Inferior parietal cortex (tissue), 1 donor: ENCODE results near the gene CCDC34.
A peak's percentile ranks its signal among the peaks of the same experiment; 100 is the strongest.
"Not testable (repeated sequence)": the region's sequence is repeated elsewhere in the genome, so short reads cannot be mapped to it uniquely, and the experiment has no call there.

Experiments
- DNase-seq: peaks from one replicate; pipeline ENCODE4 v3.0.0-alpha.2; 2016; ENCODE audit errors: extremely low spot score

Gene CCDC34

DNA sequence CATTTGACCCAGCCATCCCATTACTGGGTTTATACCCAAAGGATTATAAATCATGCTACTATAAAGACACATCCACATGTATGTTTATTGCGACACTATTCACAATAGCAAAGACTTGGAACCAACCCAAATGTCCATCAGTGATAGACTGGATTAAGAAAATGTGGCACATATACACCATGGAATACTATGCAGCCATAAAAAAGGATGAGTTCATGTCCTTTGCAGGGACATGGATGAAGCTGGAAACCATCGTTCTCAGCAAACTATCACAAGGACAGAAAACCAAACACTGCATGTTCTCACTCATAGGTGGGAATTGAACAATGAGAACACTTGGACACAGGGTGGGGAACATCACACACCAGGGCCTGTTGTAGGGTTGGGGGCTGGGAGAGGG, 36.0 kb downstream of the CCDC34 start:
- not testable (repeated sequence) for DNase-seq

DNA sequence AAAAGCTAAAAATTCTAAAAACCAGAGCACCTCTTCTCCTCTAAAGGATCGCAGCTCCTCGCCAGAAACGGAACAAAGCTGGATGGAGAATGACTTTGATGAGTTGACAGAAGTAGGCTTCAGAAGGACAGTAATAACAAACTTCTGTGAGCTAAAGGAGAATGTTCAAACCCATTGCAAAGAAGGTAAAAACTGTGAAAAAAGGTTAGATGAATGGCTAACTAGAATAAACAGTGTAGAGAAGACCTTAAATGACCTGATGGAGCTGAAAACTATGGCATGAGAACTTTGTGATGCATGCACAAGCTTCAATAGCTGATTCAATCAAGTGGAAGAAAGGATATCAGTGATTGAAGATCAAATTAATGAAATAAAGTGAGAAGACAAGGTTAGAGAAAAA, 40.8 kb downstream of the CCDC34 start:
- not testable (repeated sequence) for DNase-seq

DNA sequence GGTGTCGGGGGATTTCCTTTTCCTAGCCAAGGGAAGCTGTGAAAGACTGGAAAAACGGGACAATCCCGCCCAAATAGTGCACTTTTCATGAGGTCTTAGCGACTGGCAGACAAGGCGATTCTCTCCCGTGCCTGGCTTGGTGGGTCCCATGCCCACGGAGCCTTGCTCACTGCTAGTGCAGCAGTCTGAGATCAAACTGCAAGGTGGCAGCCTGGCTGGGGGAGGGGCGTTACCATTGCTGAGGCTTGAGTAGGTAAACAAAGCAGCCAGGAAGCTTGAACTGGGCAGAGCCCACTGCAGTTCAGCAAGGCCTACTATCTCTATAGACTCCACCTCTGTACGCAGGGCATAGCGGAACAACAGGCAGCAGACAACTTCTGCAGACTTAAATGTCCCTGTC, 41.7 kb downstream of the CCDC34 start:
- not testable (repeated sequence) for DNase-seq

DNA sequence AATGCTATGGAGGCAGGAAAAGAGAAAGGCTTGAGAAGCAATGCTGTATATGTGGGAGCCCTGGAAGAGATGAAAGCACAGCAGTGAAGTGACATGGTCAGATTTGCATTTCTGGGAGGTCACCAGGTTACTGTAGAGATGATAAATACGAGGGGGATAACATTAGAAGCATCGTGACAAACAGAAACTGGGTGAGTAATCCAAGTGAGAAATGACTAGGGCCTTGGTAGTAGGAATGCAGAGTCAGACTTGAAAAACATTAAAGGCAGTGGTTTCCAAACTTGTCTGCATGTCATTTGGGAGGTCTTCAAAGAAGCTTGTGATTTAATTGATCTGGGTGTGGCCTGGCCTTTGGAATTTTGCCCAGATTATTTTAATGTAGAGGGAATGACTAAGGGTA, 43.9 kb downstream of the CCDC34 start:
- no peak for DNase-seq

DNA sequence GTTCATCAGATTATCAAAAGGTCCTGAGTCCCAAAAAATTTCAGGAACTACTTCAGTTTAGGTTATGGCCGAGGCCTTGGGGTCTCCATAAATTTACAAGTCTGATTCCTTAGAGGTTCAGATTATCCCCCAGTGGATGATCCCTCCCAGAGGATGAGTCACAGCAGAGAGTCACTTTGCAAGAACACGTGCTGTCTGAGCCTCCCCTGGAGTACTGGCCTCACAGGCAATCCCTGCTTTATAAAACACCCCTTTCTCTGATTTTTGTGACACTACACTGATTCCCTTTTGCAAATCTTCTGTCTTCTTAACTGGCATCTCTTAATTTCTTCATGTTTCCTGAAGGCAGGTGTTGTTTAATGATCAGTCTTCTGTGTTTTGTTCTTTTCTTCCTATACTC, 45.3 kb downstream of the CCDC34 start:
- DNase-seq = no peak

DNA sequence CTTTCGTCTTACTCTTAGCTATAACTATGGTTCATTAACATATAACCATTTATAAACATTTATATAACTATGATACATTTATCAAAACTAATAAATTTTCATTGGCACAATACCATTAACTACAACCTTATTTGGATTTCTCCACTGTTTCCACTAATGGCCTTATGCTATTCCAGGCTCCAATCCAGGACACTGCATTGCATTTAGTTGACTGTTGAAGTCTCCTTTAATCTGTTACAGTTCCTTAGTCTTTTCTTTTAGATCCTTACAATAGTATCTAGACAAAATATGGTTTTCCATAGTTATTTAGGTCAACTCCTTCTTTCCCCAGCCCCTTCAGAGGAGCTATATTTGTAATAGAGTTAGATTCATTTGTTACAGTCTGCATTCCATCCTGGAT, 47.2 kb downstream of the CCDC34 start:
- no peak for DNase-seq

DNA sequence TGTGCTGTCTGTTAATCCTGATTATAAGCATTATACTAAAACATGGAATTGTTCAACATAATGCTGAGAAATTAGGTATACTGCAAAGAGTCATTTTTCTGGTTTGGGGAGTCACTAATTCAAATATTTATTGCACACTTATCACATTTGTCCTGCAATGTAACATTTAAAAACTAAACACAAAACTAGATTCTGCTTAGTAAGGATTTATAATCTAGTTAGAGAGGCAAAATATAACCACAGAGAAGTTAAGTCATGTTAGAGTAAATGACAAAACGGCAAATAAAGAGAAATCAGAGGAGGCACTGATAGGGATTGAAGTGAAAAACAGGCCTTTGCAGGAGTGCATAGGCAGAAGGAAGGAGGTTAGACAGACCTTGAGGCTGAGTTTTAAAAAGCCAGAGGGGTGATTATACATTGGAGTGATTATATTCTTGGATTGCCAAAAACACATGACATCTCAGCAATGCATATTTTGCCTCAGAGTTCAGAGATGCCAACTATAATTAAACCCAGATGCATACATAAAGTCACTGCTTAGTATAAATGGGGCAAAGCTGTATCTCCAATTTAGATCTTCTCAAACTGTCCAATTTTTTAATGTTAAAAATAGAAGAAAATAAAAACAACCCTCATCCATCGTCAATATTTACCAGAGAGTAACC, 49.7 kb downstream of the CCDC34 start:
- DNase-seq = no peak

DNA sequence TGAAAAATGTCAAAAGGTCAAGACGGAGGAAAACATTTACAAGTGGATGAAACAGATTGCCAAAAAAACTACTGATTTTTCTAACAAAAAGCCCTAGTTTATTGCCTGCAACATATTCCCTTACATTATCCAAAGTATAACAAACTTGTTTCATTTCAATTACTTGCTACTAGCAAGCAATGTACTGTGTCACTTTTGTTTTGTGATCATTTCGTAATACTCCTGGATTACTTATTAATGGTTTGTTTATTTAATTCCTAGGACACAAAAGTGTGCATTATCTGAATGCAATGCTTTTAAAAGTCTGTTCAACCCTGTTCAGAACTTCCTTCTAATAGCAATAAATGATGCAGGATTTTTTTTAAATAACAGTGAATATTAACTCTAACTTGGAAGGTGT, 50.9 kb downstream of the CCDC34 start:
- DNase-seq = no peak

DNA sequence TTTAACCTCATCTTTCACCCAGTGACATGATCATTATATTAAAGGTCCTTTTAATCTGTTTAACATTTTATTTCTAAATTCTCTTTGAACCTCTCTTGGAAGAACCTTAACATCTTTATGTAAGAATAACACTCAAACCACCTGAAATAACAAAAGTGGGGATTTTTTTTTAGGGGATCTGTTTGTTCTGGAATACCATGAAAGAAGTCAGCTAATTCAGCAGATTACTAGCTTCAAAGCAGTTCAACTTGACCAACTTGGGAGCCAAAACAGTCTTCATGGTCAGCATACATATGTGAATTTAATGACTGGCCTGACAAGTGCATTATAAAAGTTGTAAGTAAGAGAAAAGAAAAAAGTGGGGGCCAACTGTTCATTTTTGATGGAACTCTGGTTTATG, 52.3 kb downstream of the CCDC34 start:
- no peak for DNase-seq

DNA sequence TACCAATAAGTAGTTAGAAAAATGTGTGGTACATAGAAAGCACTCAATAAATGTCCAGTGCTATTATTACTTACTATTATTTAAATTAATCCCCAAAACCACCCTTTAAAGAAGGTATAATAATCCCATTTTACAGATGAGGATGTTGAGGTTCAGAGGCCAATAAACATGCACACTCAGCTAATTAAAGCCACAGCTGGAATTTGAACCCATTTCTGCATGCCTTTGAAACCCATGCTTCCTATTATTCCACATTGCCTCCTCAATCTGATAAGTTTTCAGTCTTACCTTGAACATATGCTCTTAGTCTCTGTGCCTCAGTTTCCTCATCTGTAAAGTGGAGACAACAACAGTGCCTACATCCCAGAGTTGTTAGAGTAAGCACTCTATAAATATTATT, 52.8 kb downstream of the CCDC34 start:
- no peak for DNase-seq

DNA sequence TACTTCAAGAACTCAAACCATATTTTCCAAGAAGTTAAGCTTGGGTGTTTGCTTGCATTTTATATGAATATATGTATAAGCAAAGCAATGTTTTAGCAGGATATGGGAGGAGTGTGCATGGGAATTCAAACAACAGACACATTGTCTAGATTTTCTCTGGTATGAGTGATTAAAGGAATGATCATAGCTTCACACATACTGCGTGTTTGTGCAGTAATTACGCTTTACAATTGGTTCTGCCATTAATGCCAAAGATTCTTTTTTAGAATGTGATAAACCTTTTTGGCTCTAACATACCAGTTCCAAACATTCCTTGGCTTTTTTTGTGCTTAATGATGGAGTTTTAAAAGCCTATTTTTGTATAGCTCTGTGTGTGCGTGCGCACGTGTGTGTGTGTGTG, 54.0 kb downstream of the CCDC34 start:
- no peak for DNase-seq

DNA sequence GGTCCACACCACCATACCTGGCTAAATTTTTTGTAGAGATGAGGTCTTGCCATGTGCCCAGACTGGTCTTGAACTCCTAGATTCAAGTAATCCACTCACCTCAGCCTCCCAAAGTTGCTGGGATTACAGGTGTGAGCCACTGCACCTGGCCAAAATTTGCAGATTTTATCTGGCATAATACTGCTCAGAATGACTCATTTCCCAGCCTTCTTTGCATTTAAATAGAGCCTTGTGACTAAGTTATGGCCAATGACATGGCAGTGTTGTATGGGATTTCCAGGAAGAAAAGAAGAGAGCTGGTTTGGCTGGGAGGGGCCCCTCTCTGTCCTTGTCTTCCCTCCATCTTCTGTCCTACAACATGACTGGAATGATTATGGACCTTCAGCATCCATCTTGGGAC, 55.8 kb downstream of the CCDC34 start:
- no peak for DNase-seq

DNA sequence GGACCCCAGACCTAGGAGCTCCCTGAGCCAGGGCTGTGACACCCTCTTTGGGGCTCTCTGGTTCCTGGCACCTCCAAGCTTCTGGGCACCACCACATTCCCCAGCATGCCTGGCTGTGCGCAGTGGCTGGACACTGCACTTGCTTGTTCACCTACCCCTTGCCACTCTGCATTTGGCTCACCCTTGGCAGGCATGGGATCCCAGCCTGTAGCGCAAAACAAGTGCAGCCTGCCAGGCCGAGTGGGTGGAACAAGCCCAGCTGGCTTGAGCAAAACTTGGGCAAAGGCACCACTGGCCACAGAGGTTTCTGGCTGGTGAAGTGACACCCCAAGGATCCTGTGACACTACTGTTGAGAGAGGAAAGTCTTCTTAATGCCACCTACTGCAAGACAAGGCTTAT, 57.3 kb downstream of the CCDC34 start:
- DNase-seq = no peak

DNA sequence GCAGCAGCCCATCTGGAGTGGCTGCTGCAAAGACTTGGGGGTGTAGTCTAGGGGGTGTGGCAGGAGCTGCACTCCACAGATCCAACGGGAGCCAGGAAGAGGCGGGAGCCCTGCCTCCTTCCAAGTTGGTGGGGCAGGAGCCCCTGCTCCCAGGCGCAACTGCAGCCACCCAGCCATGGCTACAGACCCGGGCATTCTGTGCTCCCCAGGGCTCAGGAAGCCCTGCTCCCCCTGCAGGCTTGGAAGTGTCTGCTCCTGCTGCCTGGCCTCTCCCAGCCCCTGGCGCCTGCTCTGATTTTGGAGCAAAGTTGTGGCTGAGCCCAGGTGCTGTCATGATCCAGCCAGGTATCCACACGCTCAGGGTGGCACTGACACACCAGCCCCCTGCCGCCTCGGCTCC, 58.5 kb downstream of the CCDC34 start:
- DNase-seq = no peak

DNA sequence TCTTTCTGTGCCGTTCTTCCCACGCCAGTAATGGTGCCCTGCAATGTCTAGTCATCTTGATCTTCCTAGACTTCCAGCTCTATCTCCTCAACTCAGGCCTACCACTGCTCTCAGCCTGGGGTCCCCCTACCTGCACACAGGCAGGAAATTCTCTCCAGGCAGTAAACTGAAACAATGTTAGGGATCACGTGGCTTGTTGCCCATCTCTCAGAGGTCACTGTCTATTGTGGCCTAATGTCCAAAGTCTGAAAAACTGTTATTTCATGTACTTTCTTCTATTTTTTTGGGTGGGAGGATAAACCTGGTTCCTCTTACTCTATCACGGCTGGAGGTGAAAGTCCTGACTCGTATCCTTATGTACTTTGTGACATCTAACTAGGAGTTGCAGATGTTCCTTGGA, 59.1 kb downstream of the CCDC34 start:
- no peak for DNase-seq

DNA sequence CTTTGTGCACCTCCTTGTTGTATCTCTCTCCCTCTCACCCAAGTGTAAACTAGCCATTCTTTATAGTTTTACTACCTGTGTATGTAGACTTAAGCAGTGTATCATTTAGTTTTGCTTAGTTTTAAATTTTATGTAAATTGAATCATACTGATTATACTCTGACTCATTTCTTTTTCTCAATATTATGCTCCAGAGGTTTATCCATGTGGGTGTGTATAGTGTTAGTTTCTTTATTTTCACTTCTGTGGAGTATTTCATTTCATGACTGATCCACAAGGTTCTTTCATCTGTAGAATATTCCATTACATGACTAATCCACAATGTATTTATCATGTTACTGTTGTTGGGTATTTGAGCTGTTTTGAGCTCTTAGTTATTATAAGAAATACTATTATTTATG, 62.0 kb downstream of the CCDC34 start:
- DNase-seq = no peak

DNA sequence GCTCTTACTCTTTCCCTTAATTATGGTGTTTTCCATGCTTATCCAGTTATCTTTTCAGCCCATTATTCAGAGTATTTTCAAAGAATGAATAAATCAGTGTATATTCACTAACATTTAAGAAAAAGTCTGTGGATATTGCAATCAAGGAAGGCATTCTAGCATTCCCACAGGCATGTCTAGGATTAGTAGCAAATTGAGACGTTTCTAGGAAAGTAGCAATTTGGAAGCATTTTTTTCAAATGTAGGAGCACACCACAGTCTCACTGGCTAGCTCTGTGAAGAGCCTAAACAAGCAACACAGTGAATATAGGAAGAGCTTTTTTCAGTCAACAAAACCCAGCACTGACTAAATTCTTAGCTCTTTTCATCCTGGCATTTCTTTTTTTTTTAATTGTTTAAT, 65.4 kb downstream of the CCDC34 start:
- DNase-seq = no peak

DNA sequence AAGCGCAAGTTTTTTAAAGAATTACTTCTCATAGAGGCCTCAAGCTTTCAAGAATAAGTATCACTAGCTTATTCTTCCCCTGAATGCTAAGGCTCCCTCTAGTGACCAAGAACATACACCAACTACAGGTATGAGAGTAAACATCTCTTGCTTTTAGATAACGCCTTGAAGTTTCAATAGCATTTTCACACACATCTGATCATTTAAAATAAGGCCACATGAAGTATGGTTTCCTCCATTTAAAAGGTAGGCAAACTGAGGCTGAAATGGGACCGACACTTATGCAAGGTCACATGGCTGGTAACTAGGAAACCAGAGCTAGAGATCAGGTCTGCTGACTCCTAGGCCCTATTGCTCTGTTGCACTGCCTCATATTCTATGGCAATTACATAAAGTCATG, 66.5 kb downstream of the CCDC34 start:
- DNase-seq = peak; percentile 36

DNA sequence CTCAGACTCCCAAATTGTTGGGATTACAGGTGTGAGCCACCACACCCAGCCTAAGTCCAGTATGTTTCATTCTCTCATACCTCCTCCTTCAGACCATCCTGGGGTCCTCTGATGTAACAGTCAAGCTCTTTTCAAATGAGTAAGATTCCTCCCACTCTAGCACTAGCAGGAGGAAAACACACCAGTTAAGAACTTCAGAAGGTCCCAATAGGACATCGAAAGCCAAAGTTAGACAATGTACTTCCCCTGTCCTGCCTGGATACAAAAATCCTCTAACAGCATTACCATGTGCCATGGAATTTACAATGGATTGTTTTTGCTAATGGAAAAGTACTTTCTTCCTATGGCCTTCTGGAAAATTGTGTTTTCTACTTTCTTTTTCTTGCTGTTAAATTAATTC, 67.1 kb downstream of the CCDC34 start:
- no peak for DNase-seq

DNA sequence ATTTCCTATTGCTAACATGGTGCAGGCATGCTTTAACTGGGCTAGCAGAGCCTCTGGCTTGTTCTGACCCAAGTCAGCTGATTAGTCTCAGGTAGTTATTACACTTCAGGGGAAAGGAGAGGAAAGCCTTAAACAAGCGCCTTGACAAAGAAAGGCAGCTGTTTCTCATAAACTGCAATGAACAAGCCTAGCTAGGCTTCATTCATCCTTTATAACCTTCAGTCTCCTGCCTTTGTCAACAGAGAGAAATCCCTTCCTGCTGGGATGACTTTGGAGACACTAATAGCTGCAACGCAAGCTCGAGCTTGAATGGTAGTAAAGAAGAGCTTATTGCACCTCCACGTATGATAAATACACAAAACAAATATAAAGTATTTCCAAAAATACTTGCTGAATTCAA, 68.4 kb downstream of the CCDC34 start:
- DNase-seq = no peak

DNA sequence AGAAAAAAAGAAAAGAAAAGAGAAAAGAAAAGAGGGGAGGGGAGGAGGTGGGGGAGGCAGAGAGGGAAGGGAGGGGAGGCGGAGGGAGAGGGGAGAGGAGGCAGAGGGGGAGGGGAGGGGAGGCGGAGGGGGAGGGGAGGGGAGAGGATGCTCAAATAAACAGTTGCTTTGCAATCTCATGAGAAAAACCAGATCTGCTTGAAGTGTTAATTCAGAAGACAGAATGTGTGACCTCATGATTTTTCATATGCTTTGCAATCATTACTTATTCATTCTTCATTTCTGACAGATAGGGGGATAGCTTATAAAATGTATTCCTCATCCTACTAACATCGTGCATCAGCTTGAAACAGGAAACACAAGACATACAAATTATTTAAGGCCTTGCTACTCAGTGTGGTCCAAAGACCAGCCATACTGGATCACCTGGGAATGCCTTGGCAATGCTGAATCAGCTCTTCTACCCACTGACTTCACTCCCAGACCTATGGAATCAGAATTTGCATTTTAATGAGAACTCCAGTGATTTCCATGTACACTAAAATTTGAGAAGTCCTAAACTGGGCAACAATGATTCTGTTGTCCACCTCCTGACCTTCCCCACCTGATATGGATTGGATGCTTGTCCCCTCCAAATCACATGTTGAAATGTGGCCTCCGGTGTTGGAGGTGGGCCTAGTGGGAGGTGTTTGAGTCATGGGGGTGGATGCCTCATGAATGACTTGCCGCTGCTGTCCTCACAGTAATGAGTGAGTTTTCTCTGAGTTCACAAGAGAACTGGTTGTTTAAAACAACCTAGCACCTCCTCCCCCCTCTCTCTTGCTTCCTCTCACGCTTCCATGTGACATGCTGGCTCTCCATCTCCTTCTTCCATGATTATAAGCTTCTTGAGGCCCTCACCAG, 69.2 kb downstream of the CCDC34 start:
- no peak for DNase-seq

DNA sequence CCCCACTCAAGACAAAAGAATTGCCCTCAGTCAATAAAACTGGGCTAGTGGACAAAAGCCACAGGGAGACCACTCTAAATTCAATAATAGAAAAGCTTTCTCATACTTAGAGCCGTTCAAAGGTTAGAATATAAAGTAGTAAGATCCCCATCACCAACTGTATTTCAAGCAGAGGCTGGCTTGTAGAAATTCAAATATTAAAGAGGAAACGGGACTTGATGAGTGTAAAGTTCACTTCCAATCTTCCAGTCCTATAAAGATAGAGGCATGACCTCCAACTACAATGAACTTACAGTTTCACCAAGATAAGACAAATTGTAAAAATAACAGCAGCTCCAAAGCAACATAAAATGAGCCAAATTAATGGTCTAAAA, 70.4 kb downstream of the CCDC34 start:
- no peak for DNase-seq

DNA sequence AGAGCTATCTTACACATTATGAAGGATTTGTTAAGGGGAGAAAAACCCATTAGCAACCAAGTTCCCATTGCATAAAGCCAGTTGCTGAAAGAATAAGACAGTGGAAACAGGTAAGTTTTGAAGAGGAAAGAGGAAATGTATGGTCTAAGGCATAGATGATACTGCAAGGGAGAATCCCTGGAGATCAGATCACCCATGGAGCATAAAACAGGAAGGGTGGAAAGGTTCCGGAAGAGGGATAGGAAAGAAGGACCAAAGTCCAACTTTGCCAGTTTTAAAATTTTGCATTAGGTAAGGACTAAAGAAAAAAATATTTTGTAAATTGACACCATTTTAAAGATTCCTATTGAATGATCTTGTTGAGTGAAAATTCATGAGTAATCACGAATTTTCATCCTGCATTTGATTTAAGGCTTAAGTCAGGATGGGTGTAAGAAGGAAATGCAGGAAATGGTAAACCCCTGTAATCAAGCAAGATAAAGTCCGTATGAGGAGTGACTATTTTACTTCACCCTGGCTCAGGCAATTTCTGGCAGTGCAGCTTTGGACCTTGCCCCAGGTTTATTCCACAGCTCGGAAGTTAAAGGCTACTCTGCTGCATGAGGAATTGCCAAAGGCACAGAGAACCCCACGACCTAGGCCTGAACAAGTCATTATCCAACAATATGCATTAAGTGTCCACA, 70.9 kb downstream of the CCDC34 start:
- no peak for DNase-seq
